HG02852 (cell line): Measurements from ENCODE around the gene ANO1.

Source experiments
- ATAC-seq: cut with Tn5 transposase; IDR thresholded peaks from one replicate; pipeline ENCODE4 v1.9.1; 2021; ENCODE audit warnings: mild to moderate bottlenecking, moderate library complexity; ENCODE audit not compliant: unreplicated experiment

ANO1 gene

GRCh38 chr11:70133771-70134335 lies 55.7 kb downstream of the ANO1 start:
- ATAC-seq = no peak

- no peak for ATAC-seq
These were observed 56.4 kb downstream of the ANO1 start for GRCh38 chr11:70134490-70134889.

GRCh38 chr11:70135142-70135541 lies 57.0 kb downstream of the ANO1 start:
- no peak for ATAC-seq

GRCh38 chr11:70135625-70136059 lies 57.5 kb downstream of the ANO1 start:
- ATAC-seq = no peak

- no peak for ATAC-seq
These were observed 59.3 kb downstream of the ANO1 start for GRCh38 chr11:70137383-70137782.

GRCh38 chr11:70138403-70138802 lies 60.3 kb downstream of the ANO1 start:
- no peak for ATAC-seq

- ATAC-seq = no peak
These were observed 61.8 kb downstream of the ANO1 start for GRCh38 chr11:70139785-70140410.

- ATAC-seq = no peak
These were observed 62.8 kb downstream of the ANO1 start for GRCh38 chr11:70140711-70141485.

GRCh38 chr11:70141486-70142220 lies 63.5 kb downstream of the ANO1 start:
- no peak for ATAC-seq

GRCh38 chr11:70142221-70142875 lies 64.2 kb downstream of the ANO1 start:
- ATAC-seq = no peak

GRCh38 chr11:70144262-70144661 lies 66.1 kb downstream of the ANO1 start:
- no peak for ATAC-seq

GRCh38 chr11:70145071-70145470 lies 67.0 kb downstream of the ANO1 start:
- ATAC-seq = no peak

- ATAC-seq = no peak
These were observed 67.7 kb downstream of the ANO1 start for GRCh38 chr11:70145841-70146240.

- ATAC-seq = no peak
These were observed 68.2 kb downstream of the ANO1 start for GRCh38 chr11:70146299-70146698.

- ATAC-seq = no peak
These were observed 68.9 kb downstream of the ANO1 start for GRCh38 chr11:70146895-70147520.

GRCh38 chr11:70147668-70148067 lies 69.6 kb downstream of the ANO1 start:
- ATAC-seq = no peak

- no peak for ATAC-seq
These were observed 73.6 kb downstream of the ANO1 start for GRCh38 chr11:70151671-70152070.

GRCh38 chr11:70153133-70153727 lies 75.1 kb downstream of the ANO1 start:
- no peak for ATAC-seq

GRCh38 chr11:70155386-70155785 lies 77.3 kb downstream of the ANO1 start:
- ATAC-seq = no peak
